ENCODE data around the gene CAMKMT.

CAMKMT gene

GRCh38 chr2:44805401-44806235 is 443.9 kb downstream of the CAMKMT start:
- DNase-seq: no peak

DNA sequence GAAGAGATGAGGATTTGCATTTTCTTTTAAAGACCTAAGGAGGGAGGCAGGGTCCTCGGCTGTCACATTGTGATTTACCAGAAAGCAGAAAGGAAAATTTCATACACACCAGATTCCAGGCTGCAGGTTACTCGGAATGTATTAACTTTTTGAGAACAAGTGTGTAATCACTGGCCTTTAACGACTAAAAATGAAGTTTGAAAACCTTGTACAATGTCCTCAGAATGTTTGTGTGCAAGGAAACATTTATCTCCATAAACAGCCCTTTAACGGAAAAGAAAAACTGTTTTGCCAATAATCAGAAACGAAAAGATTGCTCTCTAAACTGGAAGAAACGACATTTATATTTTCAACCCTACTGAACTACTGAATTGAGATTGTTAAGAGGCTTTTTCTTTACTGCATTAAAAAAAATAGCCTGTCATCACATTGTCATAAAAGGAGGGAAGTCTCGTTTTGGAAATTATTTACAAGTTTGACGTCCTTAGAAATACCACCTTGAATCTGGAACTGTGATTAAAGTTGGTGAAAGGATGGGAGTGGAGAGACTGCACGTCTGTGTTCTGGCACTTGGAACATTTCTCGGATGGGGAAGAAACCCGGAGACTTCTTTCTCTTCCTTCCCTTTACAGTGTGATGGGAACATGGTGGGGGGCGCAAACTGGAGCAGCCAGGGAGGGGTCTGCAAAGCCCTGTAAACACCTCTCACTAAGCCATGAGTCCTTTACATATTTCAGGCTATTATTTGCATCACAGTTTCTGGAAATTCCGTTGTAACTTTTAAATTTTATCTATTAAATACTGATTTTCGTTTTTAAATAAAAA is 445.7 kb downstream of the CAMKMT start:
- no peak for DNase-seq

DNA sequence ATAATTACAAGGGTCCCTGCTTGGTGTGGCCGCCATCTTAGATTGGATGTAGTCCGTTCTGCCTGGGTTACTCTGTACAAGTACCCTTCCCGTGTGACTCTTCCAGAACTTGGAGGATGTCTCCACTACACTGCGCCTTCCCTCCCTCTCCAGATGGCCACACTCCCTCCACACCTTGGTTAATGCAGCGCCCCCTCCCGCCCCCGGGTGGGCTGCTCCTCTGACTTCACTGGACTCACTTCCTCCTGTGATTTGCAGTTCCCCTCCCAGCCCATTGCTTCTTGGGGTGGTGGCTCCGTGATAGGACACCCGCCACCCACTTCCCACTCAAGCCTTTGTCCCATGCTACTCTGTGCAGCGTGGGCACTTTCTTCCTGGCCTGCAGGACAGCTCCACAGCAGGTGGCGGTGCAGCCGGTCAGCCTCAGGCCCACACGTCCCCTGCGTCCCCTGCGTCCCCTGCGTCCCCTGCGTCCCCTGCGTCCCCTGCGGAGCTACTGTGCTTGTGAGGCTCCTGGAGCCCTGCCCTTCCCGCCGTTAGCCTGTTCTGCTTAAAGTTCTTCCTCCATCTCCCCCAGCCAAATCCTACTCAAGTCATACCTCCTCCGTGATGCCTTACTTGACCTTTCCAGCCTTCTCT is 449.3 kb downstream of the CAMKMT start:
- DNase-seq: no peak

DNA sequence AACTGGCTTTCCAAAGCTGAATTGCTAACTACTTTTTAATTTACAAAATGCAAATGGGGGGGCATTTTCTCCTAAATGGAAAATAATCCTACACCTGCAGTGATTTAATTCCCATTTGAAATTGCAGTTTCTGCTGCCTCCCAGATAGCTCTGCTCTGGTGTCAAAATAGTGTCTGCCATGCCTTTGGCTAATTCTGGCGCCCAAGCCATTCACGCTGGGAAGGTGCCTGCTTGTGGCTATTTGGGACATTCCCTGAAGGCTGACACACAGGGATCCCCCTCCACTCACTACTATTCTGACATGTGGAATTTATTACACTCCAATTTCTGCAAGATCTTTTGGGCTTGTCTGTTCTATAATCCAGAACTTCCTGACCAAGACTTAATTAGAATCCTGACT is 451.4 kb downstream of the CAMKMT start:
- no peak for DNase-seq

GRCh38 chr2:44813658-44814057 is 451.9 kb downstream of the CAMKMT start:
- DNase-seq: no peak

GRCh38 chr2:44817256-44817655 is 455.5 kb downstream of the CAMKMT start:
- DNase-seq: no peak

- no peak for DNase-seq
Observed at GRCh38 chr2:44817673-44818335, 456.1 kb downstream of the CAMKMT start.

DNA sequence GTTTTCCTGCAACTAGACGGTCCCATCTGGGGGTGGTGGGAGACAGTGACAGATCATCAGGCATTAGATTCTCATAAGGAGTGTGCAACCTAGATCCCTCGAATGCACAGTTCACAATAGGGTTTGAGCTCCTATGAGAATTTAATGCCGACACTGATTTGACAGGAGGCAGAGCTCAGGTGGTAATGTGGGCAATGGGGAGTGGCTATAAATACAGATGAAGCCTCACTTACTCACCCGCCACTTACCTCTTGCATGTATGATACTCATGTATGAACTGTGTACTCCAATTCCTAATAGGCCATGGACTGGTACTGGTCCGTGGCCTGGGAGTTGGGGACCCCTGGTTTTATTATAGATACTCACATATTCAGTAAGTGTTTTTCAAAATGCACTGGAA is 457.3 kb downstream of the CAMKMT start:
- no peak for DNase-seq

DNA sequence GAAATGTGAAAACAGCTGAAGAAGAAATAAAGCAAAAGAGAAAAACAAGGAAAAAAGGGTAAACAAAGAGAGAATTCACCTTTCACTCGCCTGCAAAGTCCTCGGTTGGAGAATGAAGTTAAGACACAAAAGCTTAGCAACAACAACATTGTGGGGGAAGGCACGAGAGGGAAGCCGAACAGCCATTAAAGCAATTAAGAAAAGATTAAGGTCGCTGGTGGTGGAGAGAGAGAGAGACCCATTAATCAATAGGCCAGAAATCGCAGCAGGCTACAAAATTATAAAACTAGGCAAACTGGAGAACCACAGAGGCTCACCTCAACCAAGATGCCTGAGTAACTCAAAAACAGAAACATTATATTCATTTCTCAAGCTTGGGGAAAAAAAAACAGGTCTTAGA is 459.8 kb downstream of the CAMKMT start:
- DNase-seq: no peak

GRCh38 chr2:44822174-44822573 is 460.4 kb downstream of the CAMKMT start:
- no peak for DNase-seq
